ENCODE results near the gene USP32. TPM values are rescaled to one million over a fixed set of nuclear protein-coding genes. Genes with fewer than 3 reads are reported as not detected.
"Not testable (repeated sequence)": the region's sequence is repeated elsewhere in the genome, so short reads cannot be mapped to it uniquely, and the experiment has no call there.

The USP32 gene
- total RNA-seq, 2 experiments from 2014 or later, result 31.7 to 34.0 TPM

- H3K27me3 Mint-ChIP-seq, result no peaks in the 10 kb centered on the region
- H3K4me1 Mint-ChIP-seq, result peaks cover 3% of the 10 kb centered on the region
- H3K27ac Mint-ChIP-seq, result no peak overlapping the region
- DNase-seq, result no peak
- ChIA-PET CTCF (interaction anchor here (0.6 kb wide), 1 partner anchor 119 kb away, joined by 3 read pairs; no protein-coding TSS in a partner anchor), POLR2A (no interaction called here)
- H3K9me3 Mint-ChIP-seq, result peaks cover 6% of the 10 kb centered on the region
- peaks cover 13% of the 10 kb centered on the region for H3K36me3 Mint-ChIP-seq (ENCODE audit: low read depth)
- H3K4me3 Mint-ChIP-seq, result no peak overlapping the region
Measured at GRCh38 chr17:60249290-60249826, 142.6 kb downstream of the USP32 start.

GRCh38 chr17:60248618-60249289 lies 143.2 kb downstream of the USP32 start:
- CTCF ChIA-PET, result no interaction called here
- Mint-ChIP-seq H3K36me3 (ENCODE audit: low read depth) (peaks cover 13% of the 10 kb centered on the region), H3K9me3 (peaks cover 6% of the 10 kb centered on the region), H3K27ac (no peak overlapping the region), H3K27me3 (no peaks in the 10 kb centered on the region), H3K4me3 (no peak overlapping the region), H3K4me1 (peaks cover 3% of the 10 kb centered on the region)
- POLR2A ChIA-PET, result no interaction called here
- DNase-seq, result no peak

- Mint-ChIP-seq H3K27ac (no peak overlapping the region), H3K4me1 (peaks cover 3% of the 10 kb centered on the region), H3K36me3 (ENCODE audit: low read depth) (peaks cover 13% of the 10 kb centered on the region), H3K27me3 (no peaks in the 10 kb centered on the region), H3K4me3 (no peak overlapping the region), H3K9me3 (peaks cover 6% of the 10 kb centered on the region)
- DNase-seq, result no peak
- POLR2A ChIA-PET, result no interaction called here
- CTCF ChIA-PET, result no interaction called here
Measured at GRCh38 chr17:60247836-60248461, 144.0 kb downstream of the USP32 start.

- DNase-seq, result no peak
- peak overlapping the region; percentile 38 for H3K27ac Mint-ChIP-seq
- no peaks in the 10 kb centered on the region for H3K27me3 Mint-ChIP-seq
- peaks cover 19% of the 10 kb centered on the region for H3K36me3 Mint-ChIP-seq (ENCODE audit: low read depth)
- H3K9me3 Mint-ChIP-seq, result peaks cover 6% of the 10 kb centered on the region
- CTCF ChIA-PET, result no interaction called here
- POLR2A ChIA-PET, result interaction anchor here (0.7 kb wide), 1 partner anchor 841 kb away, joined by 3 read pairs; no protein-coding TSS in a partner anchor
- no peak overlapping the region for H3K4me3 Mint-ChIP-seq
- H3K4me1 Mint-ChIP-seq, result peaks cover 3% of the 10 kb centered on the region
Measured at GRCh38 chr17:60244656-60245055, 147.3 kb downstream of the USP32 start.

- Mint-ChIP-seq H3K4me3 (no peak overlapping the region), H3K4me1 (no peaks in the 10 kb centered on the region), H3K36me3 (ENCODE audit: low read depth) (peaks cover 15% of the 10 kb centered on the region), H3K9me3 (no peaks in the 10 kb centered on the region), H3K27ac (no peak overlapping the region), H3K27me3 (no peaks in the 10 kb centered on the region)
- DNase-seq, result no peak
- ChIA-PET POLR2A (no interaction called here), CTCF (interaction anchor here (1.4 to 2.0 kb wide), 2 partner anchors 9 to 162 kb away, joined by 3 to 6 read pairs; no protein-coding TSS in a partner anchor)
Measured at GRCh38 chr17:60240290-60240689, 151.6 kb downstream of the USP32 start.

- CTCF ChIA-PET, result interaction anchor here (0.7 to 1.7 kb wide), 5 partner anchors 10 to 90 kb away, joined by 3 to 6 read pairs (median 4); no protein-coding TSS in a partner anchor
- no peak for DNase-seq
- H3K4me3 Mint-ChIP-seq, result no peak overlapping the region
- H3K27me3 Mint-ChIP-seq, result no peaks in the 10 kb centered on the region
- H3K27ac Mint-ChIP-seq, result no peak overlapping the region
- no peaks in the 10 kb centered on the region for H3K9me3 Mint-ChIP-seq
- H3K36me3 Mint-ChIP-seq (ENCODE audit: low read depth), result peaks cover 6% of the 10 kb centered on the region
- no peaks in the 10 kb centered on the region for H3K4me1 Mint-ChIP-seq
- POLR2A ChIA-PET, result interaction anchor here (0.7 kb wide), 1 partner anchor 200 kb away, joined by 3 read pairs; no protein-coding TSS in a partner anchor
Measured at GRCh38 chr17:60231691-60232090, 160.2 kb downstream of the USP32 start.

- H3K4me3 Mint-ChIP-seq, result no peak overlapping the region
- peaks cover 6% of the 10 kb centered on the region for H3K36me3 Mint-ChIP-seq (ENCODE audit: low read depth)
- no peaks in the 10 kb centered on the region for H3K9me3 Mint-ChIP-seq
- CTCF ChIA-PET, result interaction anchor here (0.7 to 1.7 kb wide), 5 partner anchors 10 to 90 kb away, joined by 3 to 6 read pairs (median 4); no protein-coding TSS in a partner anchor
- no peaks in the 10 kb centered on the region for H3K4me1 Mint-ChIP-seq
- peak; percentile 9 for DNase-seq
- POLR2A ChIA-PET, result interaction anchor here (0.6 kb wide), 1 partner anchor 170 kb away, joined by 3 read pairs; no protein-coding TSS in a partner anchor
- no peak overlapping the region for H3K27ac Mint-ChIP-seq
- no peaks in the 10 kb centered on the region for H3K27me3 Mint-ChIP-seq
Measured at GRCh38 chr17:60231234-60231633, 160.7 kb downstream of the USP32 start.

- H3K36me3 Mint-ChIP-seq (ENCODE audit: low read depth), result peaks cover 3% of the 10 kb centered on the region
- ChIA-PET CTCF (no interaction called here), POLR2A (no interaction called here)
- no peak for DNase-seq
- no peaks in the 10 kb centered on the region for H3K4me1 Mint-ChIP-seq
- H3K27me3 Mint-ChIP-seq, result no peaks in the 10 kb centered on the region
- no peaks in the 10 kb centered on the region for H3K9me3 Mint-ChIP-seq
- no peak overlapping the region for H3K27ac Mint-ChIP-seq
- H3K4me3 Mint-ChIP-seq, result no peak overlapping the region
Measured at GRCh38 chr17:60230358-60230757, 161.6 kb downstream of the USP32 start.

- Mint-ChIP-seq H3K36me3 (ENCODE audit: low read depth) (peaks cover 2% of the 10 kb centered on the region), H3K27me3 (no peaks in the 10 kb centered on the region), H3K4me1 (no peaks in the 10 kb centered on the region), H3K4me3 (no peak overlapping the region), H3K9me3 (no peaks in the 10 kb centered on the region), H3K27ac (no peak overlapping the region)
- DNase-seq, result no peak
- CTCF ChIA-PET, result no interaction called here
- POLR2A ChIA-PET, result no interaction called here
Measured at GRCh38 chr17:60229188-60229802, 162.6 kb downstream of the USP32 start.

- CTCF ChIA-PET; H3K9me3 Mint-ChIP-seq; H3K4me3 Mint-ChIP-seq; H3K36me3 Mint-ChIP-seq (ENCODE audit: low read depth); H3K27ac Mint-ChIP-seq; H3K4me1 Mint-ChIP-seq; POLR2A ChIA-PET; DNase-seq; H3K27me3 Mint-ChIP-seq: not testable (repeated sequence)
Measured at GRCh38 chr17:60227276-60227675, 164.7 kb downstream of the USP32 start.

GRCh38 chr17:60224064-60224463 lies 167.9 kb downstream of the USP32 start:
- no peaks in the 10 kb centered on the region for H3K4me1 Mint-ChIP-seq
- no peak overlapping the region for H3K4me3 Mint-ChIP-seq
- no peak overlapping the region for H3K27ac Mint-ChIP-seq
- ChIA-PET POLR2A (no interaction called here), CTCF (interaction anchor here (0.5 kb wide), 1 partner anchor 331 kb away, joined by 3 read pairs; no protein-coding TSS in a partner anchor)
- no peaks in the 10 kb centered on the region for H3K27me3 Mint-ChIP-seq
- no peak for DNase-seq
- no peaks in the 10 kb centered on the region for H3K9me3 Mint-ChIP-seq
- peaks cover 8% of the 10 kb centered on the region for H3K36me3 Mint-ChIP-seq (ENCODE audit: low read depth)

GRCh38 chr17:60223456-60223855 lies 168.5 kb downstream of the USP32 start:
- no peak for DNase-seq
- POLR2A ChIA-PET, result no interaction called here
- Mint-ChIP-seq H3K9me3 (no peaks in the 10 kb centered on the region), H3K4me3 (no peak overlapping the region), H3K27me3 (no peaks in the 10 kb centered on the region), H3K4me1 (no peaks in the 10 kb centered on the region), H3K36me3 (ENCODE audit: low read depth) (peaks cover 8% of the 10 kb centered on the region), H3K27ac (no peak overlapping the region)
- CTCF ChIA-PET, result no interaction called here

GRCh38 chr17:60218774-60219173 lies 173.2 kb downstream of the USP32 start:
- POLR2A ChIA-PET, CTCF ChIA-PET: not testable (repeated sequence)

More at GRCh38 chr17:60218774-60219173, 173.2 kb downstream of the USP32 start:
- not testable (repeated sequence) for H3K9me3 Mint-ChIP-seq; H3K27ac Mint-ChIP-seq; DNase-seq; H3K36me3 Mint-ChIP-seq (ENCODE audit: low read depth); H3K4me3 Mint-ChIP-seq; H3K4me1 Mint-ChIP-seq; H3K27me3 Mint-ChIP-seq

Measured in activated CD4-positive, alpha-beta T cell treated with anti-CD3 and anti-CD28 coated beads, Interleukin-2, amount 10 ng/mL, durations not matched to agents 7 days and 5 days (primary cell).